ENCODE data around the gene DCANP1. TPM values are rescaled to one million over a fixed set of nuclear protein-coding genes. Genes with fewer than 3 reads are reported as not detected.

The DCANP1 gene
- total and polyA plus RNA-seq, 2 of the 13 experiments (the other 11 are each of a cell fraction or from before 2014, with no cell fraction given): not detected

DNA sequence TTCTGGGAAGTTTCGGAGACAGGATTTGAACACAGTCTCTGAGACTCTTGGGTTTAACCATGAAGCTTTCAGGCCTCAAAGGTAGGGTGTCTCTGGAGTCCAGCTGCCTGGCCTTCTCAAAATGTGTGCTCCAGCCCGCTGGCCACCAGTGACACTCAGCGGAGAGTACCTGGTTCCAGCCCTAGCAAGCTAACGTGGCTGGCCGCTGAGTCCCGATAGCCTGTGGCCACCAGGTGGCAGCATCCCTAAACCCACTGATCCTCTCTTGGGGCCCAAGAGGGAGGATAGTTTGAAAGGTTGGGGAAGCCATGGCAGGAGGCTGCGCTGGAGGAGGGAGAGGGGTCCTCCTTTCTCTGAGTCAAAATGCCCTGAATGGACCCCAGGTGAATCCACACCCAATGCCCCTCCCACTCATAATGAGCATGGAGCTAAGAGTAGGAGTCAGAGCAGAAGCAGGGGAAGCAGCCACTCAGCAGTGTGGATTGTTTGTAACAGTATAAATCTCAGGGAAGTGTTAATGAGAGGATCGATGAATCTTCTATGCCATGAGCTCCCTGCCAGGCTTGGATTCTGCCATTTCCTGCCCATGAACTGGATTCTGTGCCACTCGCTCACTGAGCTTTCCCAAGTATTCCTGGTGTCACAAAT lies 10.4 kb upstream of the DCANP1 start (continued):
- TF ChIP-seq NFIB (CRISPR knock-in tag; IDR thresholded peaks at IDR 0.05; ENCODE audit: borderline replicate concordance) (no peak), HOXA5 (CRISPR knock-in tag; IDR thresholded peaks at IDR 0.05) (no peak), ZFP1 (CRISPR knock-in tag; IDR thresholded peaks at IDR 0.05) (no peak), HNRNPL (IDR thresholded peaks at IDR 0.05; ENCODE audit: low read depth, low read length) (no peak), TRIM24 (CRISPR knock-in tag; IDR thresholded peaks at IDR 0.05) (no peak), ZNF562 (CRISPR knock-in tag; IDR thresholded peaks at IDR 0.05; ENCODE audit: borderline replicate concordance) (no peak), ZNF83 (CRISPR knock-in tag; IDR thresholded peaks at IDR 0.05; ENCODE audit: borderline replicate concordance) (no peak), ZNF644 (CRISPR knock-in tag; IDR thresholded peaks at IDR 0.05; ENCODE audit: low read depth) (0 out of 2 replicates have a peak, but pooled peaks have one; percentile 42), MAF1 (CRISPR knock-in tag; IDR thresholded peaks at IDR 0.05; ENCODE audit: borderline replicate concordance) (no peak), ZNF678 (CRISPR knock-in tag; IDR thresholded peaks at IDR 0.05) (no peak), HMG20A (CRISPR knock-in tag; IDR thresholded peaks at IDR 0.05; ENCODE audit: borderline replicate concordance) (no peak), KDM2A (CRISPR knock-in tag; IDR thresholded peaks at IDR 0.05; ENCODE audit: borderline replicate concordance, low read depth) (peak; percentile 66; the same call in 1 of the 2 replicates), FOXO1 (CRISPR knock-in tag; IDR thresholded peaks at IDR 0.05) (0 out of 2 replicates have a peak, but pooled peaks have one; percentile 7), XRCC5 (optimal IDR thresholded peaks at IDR 0.05; ENCODE audit: low read length) (peak; percentile 88), CEBPB (IDR thresholded peaks at IDR 0.05; ENCODE audit: borderline replicate concordance, low read depth, low read length) (no peak), ZNF558 (CRISPR knock-in tag; IDR thresholded peaks at IDR 0.05; ENCODE audit: borderline replicate concordance) (no peak), ZNF605 (CRISPR knock-in tag; IDR thresholded peaks at IDR 0.05) (no peak), ZNF788 (CRISPR knock-in tag; IDR thresholded peaks at IDR 0.05; ENCODE audit: borderline replicate concordance) (no peak), ZNF790 (CRISPR knock-in tag; IDR thresholded peaks at IDR 0.05; ENCODE audit: borderline replicate concordance) (no peak)
- TF ChIP-seq, protein P1, sequence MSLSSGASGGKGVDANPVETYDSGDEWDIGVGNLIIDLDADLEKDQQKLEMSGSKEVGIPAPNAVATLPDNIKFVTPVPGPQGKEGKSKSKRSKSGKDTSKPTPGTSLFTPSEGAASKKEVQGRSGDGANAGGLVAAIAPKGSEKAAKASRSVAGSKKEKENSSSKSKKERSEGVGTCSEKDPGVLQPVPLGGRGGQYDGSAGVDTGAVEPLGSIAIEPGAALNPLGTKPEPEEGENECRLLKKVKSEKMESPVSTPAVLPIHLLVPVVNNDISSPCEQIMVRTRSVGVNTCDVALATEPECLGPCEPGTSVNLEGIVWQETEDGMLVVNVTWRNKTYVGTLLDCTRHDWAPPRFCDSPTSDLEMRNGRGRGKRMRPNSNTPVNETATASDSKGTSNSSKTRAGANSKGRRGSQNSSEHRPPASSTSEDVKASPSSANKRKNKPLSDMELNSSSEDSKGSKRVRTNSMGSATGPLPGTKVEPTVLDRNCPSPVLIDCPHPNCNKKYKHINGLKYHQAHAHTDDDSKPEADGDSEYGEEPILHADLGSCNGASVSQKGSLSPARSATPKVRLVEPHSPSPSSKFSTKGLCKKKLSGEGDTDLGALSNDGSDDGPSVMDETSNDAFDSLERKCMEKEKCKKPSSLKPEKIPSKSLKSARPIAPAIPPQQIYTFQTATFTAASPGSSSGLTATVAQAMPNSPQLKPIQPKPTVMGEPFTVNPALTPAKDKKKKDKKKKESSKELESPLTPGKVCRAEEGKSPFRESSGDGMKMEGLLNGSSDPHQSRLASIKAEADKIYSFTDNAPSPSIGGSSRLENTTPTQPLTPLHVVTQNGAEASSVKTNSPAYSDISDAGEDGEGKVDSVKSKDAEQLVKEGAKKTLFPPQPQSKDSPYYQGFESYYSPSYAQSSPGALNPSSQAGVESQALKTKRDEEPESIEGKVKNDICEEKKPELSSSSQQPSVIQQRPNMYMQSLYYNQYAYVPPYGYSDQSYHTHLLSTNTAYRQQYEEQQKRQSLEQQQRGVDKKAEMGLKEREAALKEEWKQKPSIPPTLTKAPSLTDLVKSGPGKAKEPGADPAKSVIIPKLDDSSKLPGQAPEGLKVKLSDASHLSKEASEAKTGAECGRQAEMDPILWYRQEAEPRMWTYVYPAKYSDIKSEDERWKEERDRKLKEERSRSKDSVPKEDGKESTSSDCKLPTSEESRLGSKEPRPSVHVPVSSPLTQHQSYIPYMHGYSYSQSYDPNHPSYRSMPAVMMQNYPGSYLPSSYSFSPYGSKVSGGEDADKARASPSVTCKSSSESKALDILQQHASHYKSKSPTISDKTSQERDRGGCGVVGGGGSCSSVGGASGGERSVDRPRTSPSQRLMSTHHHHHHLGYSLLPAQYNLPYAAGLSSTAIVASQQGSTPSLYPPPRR (CRISPR knock-in tag; IDR thresholded peaks at IDR 0.05; ENCODE audit: borderline replicate concordance): no peak
- TF ChIP-seq, protein P2, sequence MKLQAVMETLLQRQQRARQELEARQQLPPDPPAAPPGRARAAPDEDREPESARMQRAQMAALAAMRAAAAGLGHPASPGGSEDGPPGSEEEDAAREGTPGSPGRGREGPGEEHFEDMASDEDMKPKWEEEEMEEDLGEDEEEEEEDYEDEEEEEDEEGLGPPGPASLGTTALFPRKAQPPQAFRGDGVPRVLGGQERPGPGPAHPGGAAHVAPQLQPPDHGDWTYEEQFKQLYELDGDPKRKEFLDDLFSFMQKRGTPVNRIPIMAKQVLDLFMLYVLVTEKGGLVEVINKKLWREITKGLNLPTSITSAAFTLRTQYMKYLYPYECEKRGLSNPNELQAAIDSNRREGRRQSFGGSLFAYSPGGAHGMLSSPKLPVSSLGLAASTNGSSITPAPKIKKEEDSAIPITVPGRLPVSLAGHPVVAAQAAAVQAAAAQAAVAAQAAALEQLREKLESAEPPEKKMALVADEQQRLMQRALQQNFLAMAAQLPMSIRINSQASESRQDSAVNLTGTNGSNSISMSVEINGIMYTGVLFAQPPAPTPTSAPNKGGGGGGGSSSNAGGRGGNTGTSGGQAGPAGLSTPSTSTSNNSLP (IDR thresholded peaks at IDR 0.05; ENCODE audit: low read depth, low read length): no peak
- TF ChIP-seq, protein P3, sequence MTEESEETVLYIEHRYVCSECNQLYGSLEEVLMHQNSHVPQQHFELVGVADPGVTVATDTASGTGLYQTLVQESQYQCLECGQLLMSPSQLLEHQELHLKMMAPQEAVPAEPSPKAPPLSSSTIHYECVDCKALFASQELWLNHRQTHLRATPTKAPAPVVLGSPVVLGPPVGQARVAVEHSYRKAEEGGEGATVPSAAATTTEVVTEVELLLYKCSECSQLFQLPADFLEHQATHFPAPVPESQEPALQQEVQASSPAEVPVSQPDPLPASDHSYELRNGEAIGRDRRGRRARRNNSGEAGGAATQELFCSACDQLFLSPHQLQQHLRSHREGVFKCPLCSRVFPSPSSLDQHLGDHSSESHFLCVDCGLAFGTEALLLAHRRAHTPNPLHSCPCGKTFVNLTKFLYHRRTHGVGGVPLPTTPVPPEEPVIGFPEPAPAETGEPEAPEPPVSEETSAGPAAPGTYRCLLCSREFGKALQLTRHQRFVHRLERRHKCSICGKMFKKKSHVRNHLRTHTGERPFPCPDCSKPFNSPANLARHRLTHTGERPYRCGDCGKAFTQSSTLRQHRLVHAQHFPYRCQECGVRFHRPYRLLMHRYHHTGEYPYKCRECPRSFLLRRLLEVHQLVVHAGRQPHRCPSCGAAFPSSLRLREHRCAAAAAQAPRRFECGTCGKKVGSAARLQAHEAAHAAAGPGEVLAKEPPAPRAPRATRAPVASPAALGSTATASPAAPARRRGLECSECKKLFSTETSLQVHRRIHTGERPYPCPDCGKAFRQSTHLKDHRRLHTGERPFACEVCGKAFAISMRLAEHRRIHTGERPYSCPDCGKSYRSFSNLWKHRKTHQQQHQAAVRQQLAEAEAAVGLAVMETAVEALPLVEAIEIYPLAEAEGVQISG (CRISPR knock-in tag; IDR thresholded peaks at IDR 0.05): 0 out of 2 replicates have a peak, but pooled peaks have one; percentile 37

Data from HepG2 (cell line).